ENCODE results near the gene EVC2.
A peak's percentile ranks its signal among the peaks of the same experiment; 100 is the strongest.

EVC2 gene
- total RNA-seq: 2.6 to 9.2 (median 7.7) reads per million in 3 donors

GRCh38 chr4:5708449-5709206, at the start of gene EVC2:
EVC2 (minus strand) TSS chr4:5708559; CDS start chr4:5708513, 46 bp downstream.
- peaks cover 12% of the 10 kb centered on the region for H3K27me3 ChIP-seq (replicated peaks; ENCODE audit: control insufficient read depth, insufficient read depth, low read length, poor library complexity, severe bottlenecking)
- peak within 1 kb of the TSS; percentile 36 for H3K4me3 ChIP-seq (ENCODE audit: insufficient read depth, low read depth, low read length, poor library complexity, severe bottlenecking)
- H3K4me1 ChIP-seq (ENCODE audit: control insufficient read depth, insufficient read depth, low read length, poor library complexity, severe bottlenecking): no peaks in the 10 kb centered on the region
- DNase-seq: peak in 1 of 3 donors; percentile 11
- no peaks in the 10 kb centered on the region for H3K9me3 ChIP-seq (ENCODE audit: control insufficient read depth, low read length)
- no peaks in the 10 kb centered on the region for H3K36me3 ChIP-seq (ENCODE audit: control insufficient read depth, insufficient read depth, low read length)
- no peak within 1 kb of the TSS for H3K27ac ChIP-seq (ENCODE audit: insufficient read depth, low read length, poor library complexity, severe bottlenecking)

GRCh38 chr4:5757954-5758353, 49.6 kb upstream of the EVC2 start:
- Histone ChIP-seq H3K27me3 (replicated peaks; ENCODE audit: control insufficient read depth, insufficient read depth, low read length, poor library complexity, severe bottlenecking) (no peaks in the 10 kb centered on the region), H3K9me3 (ENCODE audit: control insufficient read depth, low read length) (no peaks in the 10 kb centered on the region), H3K27ac (ENCODE audit: insufficient read depth, low read length, poor library complexity, severe bottlenecking) (no peak overlapping the region), H3K36me3 (ENCODE audit: control insufficient read depth, insufficient read depth, low read length) (no peaks in the 10 kb centered on the region), H3K4me3 (ENCODE audit: insufficient read depth, low read depth, low read length, poor library complexity, severe bottlenecking) (no peak overlapping the region), H3K4me1 (ENCODE audit: control insufficient read depth, insufficient read depth, low read length, poor library complexity, severe bottlenecking) (no peaks in the 10 kb centered on the region)
- DNase-seq: no peak

DNA sequence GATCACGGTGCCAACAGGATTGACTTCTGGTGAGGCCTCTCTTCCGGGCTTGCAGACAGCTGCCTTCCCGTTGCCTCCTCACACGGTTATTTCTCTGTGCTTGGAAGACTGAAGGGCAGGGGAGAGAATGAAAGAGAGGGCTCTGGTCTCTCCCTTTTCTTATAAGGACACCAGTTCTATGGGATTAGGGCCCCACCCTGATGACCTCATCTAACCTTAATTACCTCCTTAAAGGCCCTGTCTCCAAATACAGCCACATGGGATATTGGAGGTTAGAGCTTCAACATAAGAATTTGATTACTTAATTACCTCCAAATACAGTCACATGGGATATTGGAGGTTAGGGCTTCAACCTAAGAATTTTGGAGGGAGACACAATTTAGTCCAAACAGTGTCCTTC, 49.2 kb upstream of the EVC2 start:
- H3K27me3 ChIP-seq (replicated peaks; ENCODE audit: control insufficient read depth, insufficient read depth, low read length, poor library complexity, severe bottlenecking): no peaks in the 10 kb centered on the region
- H3K4me3 ChIP-seq (ENCODE audit: insufficient read depth, low read depth, low read length, poor library complexity, severe bottlenecking): no peak overlapping the region
- DNase-seq: no peak
- no peaks in the 10 kb centered on the region for H3K36me3 ChIP-seq (ENCODE audit: control insufficient read depth, insufficient read depth, low read length)
- no peaks in the 10 kb centered on the region for H3K4me1 ChIP-seq (ENCODE audit: control insufficient read depth, insufficient read depth, low read length, poor library complexity, severe bottlenecking)
- no peak overlapping the region for H3K27ac ChIP-seq (ENCODE audit: insufficient read depth, low read length, poor library complexity, severe bottlenecking)
- H3K9me3 ChIP-seq (ENCODE audit: control insufficient read depth, low read length): no peaks in the 10 kb centered on the region

GRCh38 chr4:5757091-5757490, 48.7 kb upstream of the EVC2 start:
- H3K4me3 ChIP-seq (ENCODE audit: insufficient read depth, low read depth, low read length, poor library complexity, severe bottlenecking): no peak overlapping the region
- H3K9me3 ChIP-seq (ENCODE audit: control insufficient read depth, low read length): no peaks in the 10 kb centered on the region
- H3K4me1 ChIP-seq (ENCODE audit: control insufficient read depth, insufficient read depth, low read length, poor library complexity, severe bottlenecking): no peaks in the 10 kb centered on the region
- DNase-seq: no peak
- H3K27ac ChIP-seq (ENCODE audit: insufficient read depth, low read length, poor library complexity, severe bottlenecking): no peak overlapping the region
- no peaks in the 10 kb centered on the region for H3K36me3 ChIP-seq (ENCODE audit: control insufficient read depth, insufficient read depth, low read length)
- H3K27me3 ChIP-seq (replicated peaks; ENCODE audit: control insufficient read depth, insufficient read depth, low read length, poor library complexity, severe bottlenecking): no peaks in the 10 kb centered on the region

GRCh38 chr4:5756271-5756670, 47.9 kb upstream of the EVC2 start:
- Histone ChIP-seq H3K9me3 (ENCODE audit: control insufficient read depth, low read length) (no peaks in the 10 kb centered on the region), H3K36me3 (ENCODE audit: control insufficient read depth, insufficient read depth, low read length) (no peaks in the 10 kb centered on the region), H3K27me3 (replicated peaks; ENCODE audit: control insufficient read depth, insufficient read depth, low read length, poor library complexity, severe bottlenecking) (no peaks in the 10 kb centered on the region), H3K4me1 (ENCODE audit: control insufficient read depth, insufficient read depth, low read length, poor library complexity, severe bottlenecking) (no peaks in the 10 kb centered on the region), H3K27ac (ENCODE audit: insufficient read depth, low read length, poor library complexity, severe bottlenecking) (no peak overlapping the region), H3K4me3 (ENCODE audit: insufficient read depth, low read depth, low read length, poor library complexity, severe bottlenecking) (no peak overlapping the region)
- DNase-seq: no peak

GRCh38 chr4:5755679-5756078, 47.3 kb upstream of the EVC2 start:
- no peaks in the 10 kb centered on the region for H3K36me3 ChIP-seq (ENCODE audit: control insufficient read depth, insufficient read depth, low read length)
- H3K27ac ChIP-seq (ENCODE audit: insufficient read depth, low read length, poor library complexity, severe bottlenecking): no peak overlapping the region
- no peaks in the 10 kb centered on the region for H3K27me3 ChIP-seq (replicated peaks; ENCODE audit: control insufficient read depth, insufficient read depth, low read length, poor library complexity, severe bottlenecking)
- no peaks in the 10 kb centered on the region for H3K9me3 ChIP-seq (ENCODE audit: control insufficient read depth, low read length)
- H3K4me1 ChIP-seq (ENCODE audit: control insufficient read depth, insufficient read depth, low read length, poor library complexity, severe bottlenecking): no peaks in the 10 kb centered on the region
- no peak for DNase-seq
- no peak overlapping the region for H3K4me3 ChIP-seq (ENCODE audit: insufficient read depth, low read depth, low read length, poor library complexity, severe bottlenecking)

GRCh38 chr4:5755161-5755560, 46.8 kb upstream of the EVC2 start:
- no peak overlapping the region for H3K27ac ChIP-seq (ENCODE audit: insufficient read depth, low read length, poor library complexity, severe bottlenecking)
- no peak overlapping the region for H3K4me3 ChIP-seq (ENCODE audit: insufficient read depth, low read depth, low read length, poor library complexity, severe bottlenecking)
- H3K27me3 ChIP-seq (replicated peaks; ENCODE audit: control insufficient read depth, insufficient read depth, low read length, poor library complexity, severe bottlenecking): no peaks in the 10 kb centered on the region
- H3K4me1 ChIP-seq (ENCODE audit: control insufficient read depth, insufficient read depth, low read length, poor library complexity, severe bottlenecking): no peaks in the 10 kb centered on the region
- no peaks in the 10 kb centered on the region for H3K9me3 ChIP-seq (ENCODE audit: control insufficient read depth, low read length)
- no peaks in the 10 kb centered on the region for H3K36me3 ChIP-seq (ENCODE audit: control insufficient read depth, insufficient read depth, low read length)
- no peak for DNase-seq

GRCh38 chr4:5754529-5754881, 46.1 kb upstream of the EVC2 start:
- Histone ChIP-seq H3K36me3 (ENCODE audit: control insufficient read depth, insufficient read depth, low read length) (no peaks in the 10 kb centered on the region), H3K4me1 (ENCODE audit: control insufficient read depth, insufficient read depth, low read length, poor library complexity, severe bottlenecking) (no peaks in the 10 kb centered on the region), H3K9me3 (ENCODE audit: control insufficient read depth, low read length) (no peaks in the 10 kb centered on the region), H3K27ac (ENCODE audit: insufficient read depth, low read length, poor library complexity, severe bottlenecking) (no peak overlapping the region), H3K4me3 (ENCODE audit: insufficient read depth, low read depth, low read length, poor library complexity, severe bottlenecking) (no peak overlapping the region), H3K27me3 (replicated peaks; ENCODE audit: control insufficient read depth, insufficient read depth, low read length, poor library complexity, severe bottlenecking) (no peaks in the 10 kb centered on the region)
- DNase-seq: no peak

DNA sequence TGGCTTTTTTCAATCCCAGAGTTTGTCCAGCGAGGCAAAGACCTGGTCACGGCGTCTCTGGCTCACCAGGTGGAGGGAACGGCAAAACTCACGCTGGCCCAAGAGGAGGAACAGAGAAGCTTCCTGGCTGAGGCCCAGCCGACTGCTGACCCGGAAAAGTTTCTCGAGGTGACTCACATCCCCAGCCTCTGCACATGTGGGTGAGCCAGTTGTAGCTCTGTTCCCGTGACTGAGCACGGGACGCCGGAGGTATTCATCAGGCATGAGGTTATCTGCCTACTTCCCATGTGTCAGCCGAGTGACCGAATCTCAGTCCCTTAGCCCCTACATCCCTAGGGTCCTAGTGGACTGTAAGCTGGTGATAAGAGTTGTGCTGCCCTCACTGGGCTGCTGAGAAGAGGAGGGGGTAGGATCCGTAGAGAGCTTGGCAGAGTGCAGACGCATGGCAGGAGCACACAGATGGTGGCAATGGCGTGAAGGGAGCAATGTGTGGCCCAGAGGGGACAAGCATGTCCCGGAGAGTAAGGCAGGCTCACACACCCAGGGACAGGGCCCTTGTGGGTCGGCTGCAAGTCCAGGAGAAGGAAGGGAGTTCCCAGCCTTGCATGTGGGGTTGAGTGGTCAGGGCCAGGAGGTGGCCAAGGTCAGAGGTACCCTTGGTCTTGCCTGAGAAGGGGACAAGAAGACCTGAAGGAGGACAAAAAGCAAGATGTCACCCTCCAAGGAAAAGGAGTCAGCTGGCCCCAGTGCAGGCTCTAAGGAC, 45.6 kb upstream of the EVC2 start:
- Histone ChIP-seq H3K4me1 (ENCODE audit: control insufficient read depth, insufficient read depth, low read length, poor library complexity, severe bottlenecking) (no peaks in the 10 kb centered on the region), H3K4me3 (ENCODE audit: insufficient read depth, low read depth, low read length, poor library complexity, severe bottlenecking) (no peak overlapping the region), H3K36me3 (ENCODE audit: control insufficient read depth, insufficient read depth, low read length) (no peaks in the 10 kb centered on the region), H3K9me3 (ENCODE audit: control insufficient read depth, low read length) (no peaks in the 10 kb centered on the region), H3K27ac (ENCODE audit: insufficient read depth, low read length, poor library complexity, severe bottlenecking) (no peak overlapping the region), H3K27me3 (replicated peaks; ENCODE audit: control insufficient read depth, insufficient read depth, low read length, poor library complexity, severe bottlenecking) (no peaks in the 10 kb centered on the region)
- no peak for DNase-seq

GRCh38 chr4:5753366-5753765, 45.0 kb upstream of the EVC2 start:
- Histone ChIP-seq H3K36me3 (ENCODE audit: control insufficient read depth, insufficient read depth, low read length) (no peaks in the 10 kb centered on the region), H3K9me3 (ENCODE audit: control insufficient read depth, low read length) (no peaks in the 10 kb centered on the region), H3K27ac (ENCODE audit: insufficient read depth, low read length, poor library complexity, severe bottlenecking) (no peak overlapping the region), H3K27me3 (replicated peaks; ENCODE audit: control insufficient read depth, insufficient read depth, low read length, poor library complexity, severe bottlenecking) (no peaks in the 10 kb centered on the region), H3K4me3 (ENCODE audit: insufficient read depth, low read depth, low read length, poor library complexity, severe bottlenecking) (no peak overlapping the region), H3K4me1 (ENCODE audit: control insufficient read depth, insufficient read depth, low read length, poor library complexity, severe bottlenecking) (no peaks in the 10 kb centered on the region)
- no peak for DNase-seq
